ENCODE data around the gene GOT2. TPM values are rescaled to one million over a fixed set of nuclear protein-coding genes. Genes with fewer than 3 reads are reported as not detected.

GOT2 gene
- polyA plus RNA-seq, 1 donor from 2014 or later, result 55.6 TPM

DNA sequence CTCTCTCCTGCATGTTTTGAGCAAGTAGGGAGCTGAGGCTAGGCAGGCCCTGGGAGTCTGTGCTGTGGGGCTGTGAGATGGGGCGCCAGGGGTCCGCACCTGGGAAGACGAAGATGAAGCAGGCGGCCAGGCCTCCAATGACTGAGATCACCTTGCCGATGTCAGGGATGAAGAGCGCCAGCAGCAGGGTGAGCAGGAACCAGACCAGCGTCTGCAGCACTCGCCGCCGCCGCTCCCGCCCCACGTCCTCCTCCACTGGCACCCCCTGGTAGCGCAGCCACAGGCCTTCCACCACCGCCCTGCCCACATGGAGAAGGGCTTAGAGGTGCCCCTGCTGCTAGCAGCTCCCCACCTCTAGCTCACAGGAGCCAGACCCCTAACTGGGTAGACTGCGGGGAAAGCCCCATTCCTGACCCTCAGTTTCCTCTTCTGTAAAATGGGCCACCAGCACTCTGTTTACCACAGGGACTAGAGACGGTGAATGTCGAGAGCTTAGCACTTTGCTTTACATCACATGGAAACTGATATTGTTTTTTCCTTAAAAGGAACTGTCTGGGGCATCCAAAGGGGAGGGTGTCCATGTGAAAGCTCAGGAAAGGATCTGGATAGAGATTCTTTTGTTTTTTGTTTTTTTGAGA is 63.1 kb downstream of the GOT2 start:
- H3K36me3 ChIP-seq (ENCODE audit: insufficient read depth, low read length), result no peaks in the 10 kb centered on the region
- TF ChIP-seq POLR2AphosphoS5 (IDR thresholded peaks at IDR 0.05) (no peak), MXI1 (conservative IDR thresholded peaks at IDR 0.05; ENCODE audit: poor library complexity, severe bottlenecking) (no peak), REST (IDR thresholded peaks at IDR 0.05; ENCODE audit: borderline replicate concordance) (no peak), RAD21 (conservative IDR thresholded peaks at IDR 0.05) (no peak), TAF1 (IDR thresholded peaks at IDR 0.05; ENCODE audit: low read depth) (no peak), SMC3 (conservative IDR thresholded peaks at IDR 0.05; ENCODE audit: poor library complexity) (no peak), EP300 (conservative IDR thresholded peaks at IDR 0.05; ENCODE audit: poor library complexity, severe bottlenecking) (no peak), CTCF (IDR thresholded peaks at IDR 0.05; ENCODE audit: poor library complexity, severe bottlenecking) (no peak), EZH2 (IDR thresholded peaks at IDR 0.05; ENCODE audit: borderline replicate concordance, insufficient read depth, low read length, poor library complexity, severe bottlenecking) (no peak)

GRCh38 chr16:58670177-58670576 is 63.9 kb downstream of the GOT2 start:
- H3K4me2 ChIP-seq (ENCODE audit: low read length), result no peak overlapping the region
- H3K9me3 ChIP-seq (ENCODE audit: low read length), result no peaks in the 10 kb centered on the region
- no peaks in the 10 kb centered on the region for H3K27me3 ChIP-seq (ENCODE audit: insufficient read depth, low read depth, low read length)
- no peaks in the 10 kb centered on the region for H4K20me1 ChIP-seq (ENCODE audit: insufficient read depth)
- no peaks in the 10 kb centered on the region for H3K79me2 ChIP-seq (replicated peaks; ENCODE audit: insufficient read depth, low read length)
- H3K9me2 ChIP-seq (ENCODE audit: insufficient read depth, low read length), result no peaks in the 10 kb centered on the region
- no peak overlapping the region for H2AFZ ChIP-seq (ENCODE audit: low read depth, low read length)
- H3K36me3 ChIP-seq (ENCODE audit: insufficient read depth, low read length), result no peaks in the 10 kb centered on the region
- no peaks in the 10 kb centered on the region for H3F3A ChIP-seq (ENCODE audit: insufficient read depth, low read length, poor library complexity, severe bottlenecking)
- no peak overlapping the region for H3K27ac ChIP-seq (ENCODE audit: low read length)
- H3K9ac ChIP-seq (ENCODE audit: low read length), result no peak overlapping the region
- H3K4me3 ChIP-seq (ENCODE audit: low read length), result no peak overlapping the region
- TF ChIP-seq TAF1 (IDR thresholded peaks at IDR 0.05; ENCODE audit: low read depth), result no peak
- TF ChIP-seq EP300 (conservative IDR thresholded peaks at IDR 0.05; ENCODE audit: poor library complexity, severe bottlenecking), result no peak
- TF ChIP-seq EZH2 (IDR thresholded peaks at IDR 0.05; ENCODE audit: borderline replicate concordance, insufficient read depth, low read length, poor library complexity, severe bottlenecking), result no peak
- no peak for TF ChIP-seq CTCF (IDR thresholded peaks at IDR 0.05; ENCODE audit: poor library complexity, severe bottlenecking)
- no peak for TF ChIP-seq SMC3 (conservative IDR thresholded peaks at IDR 0.05; ENCODE audit: poor library complexity)
- no peak for TF ChIP-seq POLR2AphosphoS5 (IDR thresholded peaks at IDR 0.05)

More for the DNA sequence above, 63.1 kb downstream of the GOT2 start:
- Histone ChIP-seq H3K9me2 (ENCODE audit: insufficient read depth, low read length) (no peaks in the 10 kb centered on the region), H3F3A (ENCODE audit: insufficient read depth, low read length, poor library complexity, severe bottlenecking) (no peaks in the 10 kb centered on the region), H4K20me1 (ENCODE audit: insufficient read depth) (no peaks in the 10 kb centered on the region), H3K4me2 (ENCODE audit: low read length) (no peak overlapping the region), H2AFZ (ENCODE audit: low read depth, low read length) (no peak overlapping the region), H3K27ac (ENCODE audit: low read length) (no peak overlapping the region), H3K79me2 (replicated peaks; ENCODE audit: insufficient read depth, low read length) (no peaks in the 10 kb centered on the region), H3K27me3 (ENCODE audit: insufficient read depth, low read depth, low read length) (no peaks in the 10 kb centered on the region), H3K4me3 (ENCODE audit: low read length) (no peak overlapping the region), H3K9me3 (ENCODE audit: low read length) (no peaks in the 10 kb centered on the region), H3K9ac (ENCODE audit: low read length) (no peak overlapping the region)
